Brain pericyte (primary cell): ENCODE measurements around the gene PSG2.
"Not testable (repeated sequence)": the region's sequence is repeated elsewhere in the genome, so short reads cannot be mapped to it uniquely, and the experiment has no call there.

ENCODE experiments used
- DNase-seq: peaks from one replicate; pipeline ENCODE4 v3.0.0-alpha.2; 2012; ENCODE audit warnings: low read depth, low spot score

Gene PSG2

GRCh38 chr19:43077881-43078280, 4.6 kb downstream of the PSG2 start:
- not testable (repeated sequence) for DNase-seq

- DNase-seq = not testable (repeated sequence)
These were observed 20.1 kb downstream of the PSG2 start for GRCh38 chr19:43062418-43062817.

GRCh38 chr19:43061326-43061725, 21.2 kb downstream of the PSG2 start:
- DNase-seq = not testable (repeated sequence)

GRCh38 chr19:43060254-43060653, 22.2 kb downstream of the PSG2 start:
- DNase-seq = not testable (repeated sequence)

GRCh38 chr19:43059482-43059881, 23.0 kb downstream of the PSG2 start:
- not testable (repeated sequence) for DNase-seq

GRCh38 chr19:43058440-43058839, 24.1 kb downstream of the PSG2 start:
- DNase-seq = not testable (repeated sequence)

GRCh38 chr19:43047966-43048365, 34.5 kb downstream of the PSG2 start:
- DNase-seq = not testable (repeated sequence)

- DNase-seq = not testable (repeated sequence)
These were observed 35.9 kb downstream of the PSG2 start for GRCh38 chr19:43046578-43046977.

GRCh38 chr19:43043492-43044180, 38.9 kb downstream of the PSG2 start:
- DNase-seq = not testable (repeated sequence)

- DNase-seq = not testable (repeated sequence)
These were observed 50.9 kb downstream of the PSG2 start for GRCh38 chr19:43031645-43032044.

GRCh38 chr19:43028866-43029265, 53.6 kb downstream of the PSG2 start:
- no peak for DNase-seq

GRCh38 chr19:43027985-43028384, 54.5 kb downstream of the PSG2 start:
- DNase-seq = not testable (repeated sequence)

- DNase-seq = not testable (repeated sequence)
These were observed 55.4 kb downstream of the PSG2 start for GRCh38 chr19:43027061-43027460.

- not testable (repeated sequence) for DNase-seq
These were observed 56.1 kb downstream of the PSG2 start, which contains the start of gene PSG11 for GRCh38 chr19:43026369-43026768. Gene PSG11, minus strand, starts transcription at chr19:43026469. Its CDS starts 97 bp downstream, at chr19:43026372.

GRCh38 chr19:43022098-43022497, 60.4 kb downstream of the PSG2 start:
- not testable (repeated sequence) for DNase-seq

GRCh38 chr19:43021629-43022028, 60.9 kb downstream of the PSG2 start:
- DNase-seq = not testable (repeated sequence)

- DNase-seq = not testable (repeated sequence)
These were observed 62.9 kb downstream of the PSG2 start for GRCh38 chr19:43019588-43019987.
